ENCODE measurements around the gene DAZAP2. TPM values are rescaled to one million over a fixed set of nuclear protein-coding genes. Genes with fewer than 3 reads are reported as not detected.

The DAZAP2 gene
- total RNA-seq, 1 experiment from 2014 or later = 74.2 TPM

DNA sequence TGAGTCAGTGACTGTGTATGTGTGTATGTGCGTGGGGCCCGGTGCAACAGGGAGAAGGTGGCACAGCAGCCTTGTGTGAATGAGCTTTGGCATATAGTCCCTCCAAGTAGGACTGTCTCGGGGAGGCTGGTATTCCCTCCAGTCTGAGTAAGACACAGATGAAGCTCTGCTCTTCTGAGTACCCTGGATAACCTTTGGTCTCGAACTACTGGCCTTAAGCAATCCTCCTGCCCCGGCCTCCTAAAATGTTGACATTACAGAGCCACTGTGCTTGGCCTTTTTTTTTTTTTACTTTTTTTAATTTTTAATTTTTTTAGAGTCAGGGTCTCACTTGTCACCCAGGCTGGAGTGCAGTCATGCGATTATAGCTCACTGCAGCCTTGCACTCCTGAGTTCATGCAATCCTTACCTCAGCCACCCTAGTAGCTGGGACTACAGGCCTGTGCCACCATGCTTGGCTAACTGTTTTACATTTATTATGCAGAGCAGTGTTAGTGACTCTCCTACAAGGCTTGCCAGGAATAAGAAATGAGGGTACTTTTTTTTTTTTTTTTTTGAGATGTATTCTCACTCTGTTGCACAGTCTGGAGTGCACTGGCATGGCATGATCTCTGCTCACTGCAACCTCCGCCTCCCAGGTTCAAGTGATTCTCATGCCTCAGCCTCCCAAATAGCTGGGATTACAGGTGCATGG is 9.4 kb upstream of the DAZAP2 start:
- Mint-ChIP-seq H3K4me3 (ENCODE audit: unreplicated experiment) (no peak overlapping the region), H3K4me1 (ENCODE audit: insufficient read depth, unreplicated experiment) (no peaks in the 10 kb centered on the region), H3K27ac (ENCODE audit: low read depth, unreplicated experiment) (no peak overlapping the region), H3K36me3 (ENCODE audit: insufficient read depth, unreplicated experiment) (no peaks in the 10 kb centered on the region), H3K27me3 (ENCODE audit: insufficient read depth, unreplicated experiment) (no peaks in the 10 kb centered on the region), H3K9me3 (ENCODE audit: unreplicated experiment) (no peaks in the 10 kb centered on the region)
- no peak for DNase-seq (ENCODE audit: unreplicated experiment)
- CTCF ChIA-PET = interaction anchor here (0.7 to 1.6 kb wide), 4 partner anchors 9 to 184 kb away, joined by 3 to 8 read pairs (median 4); partner anchors contain the start of gene DAZAP2
- no TSS peak for BruUV-seq (replicated peaks)
- POLR2A ChIA-PET = interaction anchor here (1.4 to 1.6 kb wide), 3 partner anchors 9 to 146 kb away, joined by 3 to 5 read pairs (median 4); partner anchors contain the start of genes DAZAP2 and POU6F1
- TF ChIP-seq, protein P1, sequence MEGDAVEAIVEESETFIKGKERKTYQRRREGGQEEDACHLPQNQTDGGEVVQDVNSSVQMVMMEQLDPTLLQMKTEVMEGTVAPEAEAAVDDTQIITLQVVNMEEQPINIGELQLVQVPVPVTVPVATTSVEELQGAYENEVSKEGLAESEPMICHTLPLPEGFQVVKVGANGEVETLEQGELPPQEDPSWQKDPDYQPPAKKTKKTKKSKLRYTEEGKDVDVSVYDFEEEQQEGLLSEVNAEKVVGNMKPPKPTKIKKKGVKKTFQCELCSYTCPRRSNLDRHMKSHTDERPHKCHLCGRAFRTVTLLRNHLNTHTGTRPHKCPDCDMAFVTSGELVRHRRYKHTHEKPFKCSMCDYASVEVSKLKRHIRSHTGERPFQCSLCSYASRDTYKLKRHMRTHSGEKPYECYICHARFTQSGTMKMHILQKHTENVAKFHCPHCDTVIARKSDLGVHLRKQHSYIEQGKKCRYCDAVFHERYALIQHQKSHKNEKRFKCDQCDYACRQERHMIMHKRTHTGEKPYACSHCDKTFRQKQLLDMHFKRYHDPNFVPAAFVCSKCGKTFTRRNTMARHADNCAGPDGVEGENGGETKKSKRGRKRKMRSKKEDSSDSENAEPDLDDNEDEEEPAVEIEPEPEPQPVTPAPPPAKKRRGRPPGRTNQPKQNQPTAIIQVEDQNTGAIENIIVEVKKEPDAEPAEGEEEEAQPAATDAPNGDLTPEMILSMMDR (IDR thresholded peaks at IDR 0.05; ENCODE audit: unreplicated experiment) = no peak
- intact Hi-C loops (cut with micrococcal nuclease) = no loop called here

DNA sequence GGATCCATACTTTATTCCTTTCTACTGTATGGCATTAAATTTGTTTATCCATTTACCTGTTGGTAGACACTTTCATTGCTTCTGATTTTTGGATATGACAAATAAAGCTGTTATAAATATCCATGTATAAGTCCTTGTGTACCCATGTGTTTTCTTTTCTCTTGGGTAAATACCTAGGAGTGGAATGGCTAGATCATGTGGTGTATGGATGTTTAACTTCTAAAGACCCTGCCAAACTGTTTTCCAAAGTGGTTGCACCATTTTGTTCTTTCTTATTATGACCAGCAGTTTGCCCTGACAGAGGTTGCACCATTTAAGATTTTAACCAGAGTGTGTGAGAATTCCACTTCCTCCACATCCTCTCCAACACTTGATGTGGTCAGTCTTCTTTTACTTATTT is 6.0 kb upstream of the DAZAP2 start:
- no peak overlapping the region for H3K4me3 Mint-ChIP-seq (ENCODE audit: unreplicated experiment)
- no TSS peak for BruUV-seq (replicated peaks)
- POLR2A ChIA-PET = interaction anchor here (1.4 kb wide), 1 partner anchor 15 kb away, joined by 3 read pairs; the partner anchor contains the start of gene POU6F1
- CTCF ChIA-PET = interaction anchor here (0.7 kb wide), 1 partner anchor 1524 kb away, joined by 5 read pairs; no protein-coding TSS in a partner anchor
- DNase-seq (ENCODE audit: unreplicated experiment) = no peak
- H3K9me3 Mint-ChIP-seq (ENCODE audit: unreplicated experiment) = no peaks in the 10 kb centered on the region
- intact Hi-C loops (cut with micrococcal nuclease) = no loop called here
- no peaks in the 10 kb centered on the region for H3K4me1 Mint-ChIP-seq (ENCODE audit: insufficient read depth, unreplicated experiment)
- no peak overlapping the region for H3K27ac Mint-ChIP-seq (ENCODE audit: low read depth, unreplicated experiment)
- H3K27me3 Mint-ChIP-seq (ENCODE audit: insufficient read depth, unreplicated experiment) = no peaks in the 10 kb centered on the region
- TF ChIP-seq, protein P1 (IDR thresholded peaks at IDR 0.05; ENCODE audit: unreplicated experiment) = no peak
- peaks cover 7% of the 10 kb centered on the region for H3K36me3 Mint-ChIP-seq (ENCODE audit: insufficient read depth, unreplicated experiment)

DNA sequence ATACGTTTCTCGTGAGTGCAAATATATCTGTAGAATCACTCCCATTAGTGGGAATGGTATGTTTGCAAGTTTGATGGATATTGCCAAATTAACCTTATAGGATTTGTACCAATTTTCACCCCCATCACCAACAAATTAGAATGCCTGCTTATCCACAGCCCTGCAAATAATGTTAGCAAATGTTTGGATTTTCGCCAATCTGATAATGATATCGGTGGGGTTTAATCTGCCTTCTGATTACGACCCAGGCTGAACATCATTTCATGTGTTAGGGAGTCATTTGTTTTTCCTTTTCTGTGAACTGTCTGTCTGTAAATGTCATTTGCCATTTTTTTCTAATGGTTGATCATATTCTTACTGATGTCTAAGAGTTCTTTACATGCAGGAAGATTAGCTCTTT is 4.1 kb upstream of the DAZAP2 start:
- no peak for DNase-seq (ENCODE audit: unreplicated experiment)
- intact Hi-C loops (cut with micrococcal nuclease) = no loop called here
- Mint-ChIP-seq H3K27me3 (ENCODE audit: insufficient read depth, unreplicated experiment) (no peaks in the 10 kb centered on the region), H3K9me3 (ENCODE audit: unreplicated experiment) (no peaks in the 10 kb centered on the region), H3K27ac (ENCODE audit: low read depth, unreplicated experiment) (no peak overlapping the region), H3K36me3 (ENCODE audit: insufficient read depth, unreplicated experiment) (peaks cover 21% of the 10 kb centered on the region), H3K4me3 (ENCODE audit: unreplicated experiment) (no peak overlapping the region), H3K4me1 (ENCODE audit: insufficient read depth, unreplicated experiment) (peaks cover 7% of the 10 kb centered on the region)
- TF ChIP-seq, protein P1 (IDR thresholded peaks at IDR 0.05; ENCODE audit: unreplicated experiment) = no peak
- CTCF ChIA-PET = no interaction called here
- POLR2A ChIA-PET = no interaction called here
- BruUV-seq (replicated peaks) = no TSS peak

DNA sequence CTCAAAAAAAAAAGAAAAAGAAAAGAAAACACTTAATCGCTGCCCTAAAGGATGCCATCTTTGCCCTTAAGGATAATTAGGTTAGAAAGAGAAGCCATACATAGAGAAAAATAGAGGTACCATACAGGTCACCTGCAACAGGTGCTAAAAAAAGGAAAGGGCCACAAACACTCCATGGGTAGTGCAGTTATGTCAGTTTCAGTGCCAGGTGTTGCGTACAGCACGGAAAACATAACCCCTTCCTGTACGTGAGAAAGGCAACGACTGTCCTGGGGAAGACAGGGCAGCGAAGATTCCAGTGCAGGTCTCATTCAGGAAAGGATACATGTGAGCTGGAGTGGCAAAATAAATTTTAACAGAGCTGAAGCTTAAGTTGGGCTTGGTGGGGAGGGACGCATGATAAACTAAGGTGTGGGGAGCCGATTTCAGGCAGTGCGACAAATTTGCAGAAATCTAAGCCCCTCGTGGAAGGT is 553 bp upstream of the DAZAP2 start:
- Mint-ChIP-seq H3K9me3 (ENCODE audit: unreplicated experiment) (no peaks in the 10 kb centered on the region), H3K36me3 (ENCODE audit: insufficient read depth, unreplicated experiment) (peaks cover 50% of the 10 kb centered on the region), H3K27me3 (ENCODE audit: insufficient read depth, unreplicated experiment) (no peaks in the 10 kb centered on the region), H3K4me1 (ENCODE audit: insufficient read depth, unreplicated experiment) (peaks cover 21% of the 10 kb centered on the region), H3K27ac (ENCODE audit: low read depth, unreplicated experiment) (peak overlapping the region; percentile 100), H3K4me3 (ENCODE audit: unreplicated experiment) (peak overlapping the region; percentile 96)
- TF ChIP-seq, protein P1 (IDR thresholded peaks at IDR 0.05; ENCODE audit: unreplicated experiment) = no peak
- no TSS peak for BruUV-seq (replicated peaks)
- intact Hi-C loops (cut with micrococcal nuclease) = loop anchor here (5.0 kb wide), 1 partner anchor 191 kb away; the partner anchor contains the start of gene LETMD1
- DNase-seq (ENCODE audit: unreplicated experiment) = no peak
- CTCF ChIA-PET = interaction anchor here (1.7 kb wide), 1 partner anchor 9 kb away, joined by 8 read pairs; no protein-coding TSS in a partner anchor
- POLR2A ChIA-PET = interaction anchor here (0.7 to 2.7 kb wide), 26 partner anchors 9 to 533 kb away, joined by 3 to 38 read pairs (median 7); partner anchors contain the start of genes ATF1, CSRNP2, LETMD1 and POU6F1
